HEK293T (cell line): ENCODE results near the gene SLC25A28.

Source experiments
- ARNT ChIP-seq: fragments of 450-650 bp; IDR thresholded peaks from 2 replicates; pipeline ENCODE4 v1.6.1; 2017; ENCODE audit warnings: mild to moderate bottlenecking
- BHLHE40 ChIP-seq: fragments of 450-650 bp; IDR thresholded peaks from 2 replicates; pipeline ENCODE4 v1.6.1; 2016; ENCODE audit warnings: mild to moderate bottlenecking, moderate library complexity, borderline replicate concordance
- FOXM1 ChIP-seq: fragments of 450-650 bp; IDR thresholded peaks from 2 replicates; pipeline ENCODE4 v1.6.1; 2017; ENCODE audit warnings: mild to moderate bottlenecking, borderline replicate concordance
- HDGF ChIP-seq: fragments of 450-650 bp; IDR thresholded peaks from 2 replicates; pipeline ENCODE4 v1.6.1; 2017; ENCODE audit warnings: antibody characterized with exemption, borderline replicate concordance
- L3MBTL2 ChIP-seq: fragments of 450-650 bp; conservative IDR thresholded peaks from 2 replicates; pipeline ENCODE4 v1.6.1; 2016; ENCODE audit warnings: mild to moderate bottlenecking
- NFRKB ChIP-seq: fragments of 450-650 bp; IDR thresholded peaks from 2 replicates; pipeline ENCODE4 v1.6.1; 2016; ENCODE audit warnings: mild to moderate bottlenecking, moderate library complexity
- PKNOX1 ChIP-seq: fragments of 450-650 bp; IDR thresholded peaks from 2 replicates; pipeline ENCODE4 v1.6.1; 2016
- SP1 ChIP-seq: fragments of 450-650 bp; IDR thresholded peaks from 2 replicates; pipeline ENCODE4 v1.6.1; 2017
- SUZ12 ChIP-seq: fragments of 450-650 bp; IDR thresholded peaks from 2 replicates; pipeline ENCODE4 v1.6.1; 2016; ENCODE audit warnings: mild to moderate bottlenecking
- TARDBP ChIP-seq: fragments of 450-650 bp; IDR thresholded peaks from 2 replicates; pipeline ENCODE4 v1.6.1; 2016
- ZNF384 ChIP-seq: fragments of 450-650 bp; IDR thresholded peaks from 2 replicates; pipeline ENCODE4 v1.6.1; 2016

GRCh38 chr10:99605351-99605750 is 14.9 kb downstream of the SLC25A28 start:
- TF ChIP-seq SUZ12 (no peak), TARDBP (no peak), SP1 (no peak), PKNOX1 (no peak), ZNF384 (no peak), L3MBTL2 (no peak), ARNT (no peak), BHLHE40 (no peak), HDGF (no peak), NFRKB (no peak), FOXM1 (no peak)
